ENCODE results near the gene ZCCHC24. TPM values are rescaled to one million over a fixed set of nuclear protein-coding genes. Genes with fewer than 3 reads are reported as not detected.

Gene ZCCHC24
- polyA plus RNA-seq, 3 donors, result 19.5 to 27.9 (median 20.9) TPM

DNA sequence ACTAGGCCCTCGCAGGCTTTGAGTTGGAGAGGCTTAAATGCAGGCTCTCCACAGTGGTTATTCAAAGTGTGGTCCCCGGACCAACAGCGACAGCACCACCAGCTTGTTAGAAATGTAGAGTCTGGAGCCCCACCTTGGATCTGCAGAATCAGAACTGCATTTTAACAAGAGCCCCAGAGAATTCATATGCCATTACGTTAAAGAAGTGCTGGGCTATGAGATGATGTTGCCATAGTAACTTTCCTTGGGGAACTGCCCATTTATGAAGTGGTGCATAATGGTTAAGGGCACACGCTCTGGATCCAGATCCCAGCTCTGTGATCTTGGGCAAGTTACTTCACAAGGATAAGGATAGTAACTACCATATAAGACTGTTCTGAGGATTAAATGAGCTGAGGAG is 48.9 kb downstream of the ZCCHC24 start:
- DNase-seq (ENCODE audit: extremely low read depth in 1 of 11, low read depth in 9 of 11, low spot score in 4 of 11), result no peak

DNA sequence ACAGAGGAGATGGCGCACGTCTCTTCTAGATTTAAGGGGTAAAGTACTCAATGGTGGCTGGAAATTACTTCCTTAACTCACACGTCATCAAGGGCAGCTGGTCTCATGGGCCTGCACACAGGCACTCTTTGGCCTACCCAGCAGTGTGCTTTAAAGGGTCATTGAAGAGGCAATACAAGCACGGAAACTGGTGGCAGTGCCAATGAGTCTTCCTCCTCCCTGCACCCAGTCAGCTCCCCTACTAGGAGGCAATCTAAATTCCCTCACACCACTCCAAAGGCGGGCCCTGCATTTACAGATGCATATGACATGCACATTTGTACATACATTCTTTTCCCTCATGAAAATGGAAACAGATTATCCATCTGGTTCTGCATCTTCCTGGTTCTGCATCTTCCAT is 50.8 kb downstream of the ZCCHC24 start:
- no peak for DNase-seq (ENCODE audit: extremely low read depth in 1 of 11, low read depth in 9 of 11, low spot score in 4 of 11)

DNA sequence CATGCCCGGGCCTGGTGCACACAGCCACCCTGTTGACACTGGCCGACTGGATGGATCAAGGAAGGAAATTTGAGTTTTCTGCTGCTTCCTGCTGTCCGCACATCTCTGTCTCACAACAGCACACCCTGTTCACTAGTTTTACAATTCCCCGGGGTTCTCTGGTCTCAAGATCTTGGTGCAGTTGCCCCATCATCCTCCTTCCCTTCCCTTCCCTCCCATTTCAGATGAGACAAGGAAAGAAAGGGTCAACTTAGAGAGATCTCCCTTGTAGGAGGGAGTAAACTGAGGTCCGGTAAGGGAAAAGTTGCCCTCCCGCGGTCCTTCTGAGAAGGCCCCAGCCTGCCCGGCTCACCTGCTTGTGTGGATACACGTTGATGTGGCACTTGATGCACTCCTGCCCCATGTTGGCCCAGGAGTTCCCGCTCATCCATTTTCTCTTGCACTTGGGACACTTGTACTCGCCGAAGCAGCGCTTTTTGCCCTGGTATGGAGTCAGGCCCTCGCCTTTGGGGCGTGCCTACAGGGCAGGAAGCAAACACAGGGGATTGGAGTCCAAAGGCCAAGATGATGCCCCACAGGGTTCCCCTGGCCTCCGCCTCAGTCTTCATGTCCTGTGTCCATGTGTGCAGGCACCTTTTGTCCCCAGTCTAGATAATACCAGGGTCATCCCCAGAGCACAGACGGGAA is 51.4 kb downstream of the ZCCHC24 start:
- DNase-seq (ENCODE audit: extremely low read depth in 1 of 11, low read depth in 9 of 11, low spot score in 4 of 11), result no peak

DNA sequence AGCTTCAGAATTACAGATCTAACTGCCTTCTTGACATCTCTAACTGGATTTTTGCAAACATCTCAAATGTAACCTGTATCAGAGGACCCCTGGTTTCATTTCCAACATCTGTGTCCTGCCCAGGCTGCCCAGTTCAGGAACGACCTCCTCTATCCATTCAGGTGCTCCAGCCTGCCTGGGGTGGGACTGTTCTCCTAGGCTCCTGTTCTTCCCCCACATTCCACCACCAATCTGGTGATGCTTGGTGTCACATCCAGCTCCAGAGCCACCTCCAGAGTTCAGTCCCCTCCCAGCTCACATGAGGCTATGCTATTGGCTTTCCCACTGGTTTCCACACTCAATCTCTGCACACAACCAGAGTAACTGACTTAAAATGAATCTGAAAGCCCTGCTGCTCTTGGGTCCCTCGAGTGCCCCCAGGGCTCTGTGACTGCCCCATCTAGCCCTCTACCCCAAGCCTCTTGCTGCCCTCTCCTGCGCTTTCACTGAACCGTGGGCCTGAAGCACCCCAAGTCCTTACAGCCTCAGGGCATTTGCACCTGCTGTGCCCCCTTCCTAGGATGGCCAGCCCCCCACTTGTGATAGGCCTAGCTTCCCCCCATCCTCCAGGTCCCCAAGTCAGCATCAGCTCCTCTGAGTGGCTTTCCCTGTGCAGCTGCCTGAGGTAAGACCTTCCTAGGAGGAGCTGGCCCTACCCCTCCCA is 52.1 kb downstream of the ZCCHC24 start:
- no peak for DNase-seq (ENCODE audit: extremely low read depth in 1 of 11, low read depth in 9 of 11, low spot score in 4 of 11)

DNA sequence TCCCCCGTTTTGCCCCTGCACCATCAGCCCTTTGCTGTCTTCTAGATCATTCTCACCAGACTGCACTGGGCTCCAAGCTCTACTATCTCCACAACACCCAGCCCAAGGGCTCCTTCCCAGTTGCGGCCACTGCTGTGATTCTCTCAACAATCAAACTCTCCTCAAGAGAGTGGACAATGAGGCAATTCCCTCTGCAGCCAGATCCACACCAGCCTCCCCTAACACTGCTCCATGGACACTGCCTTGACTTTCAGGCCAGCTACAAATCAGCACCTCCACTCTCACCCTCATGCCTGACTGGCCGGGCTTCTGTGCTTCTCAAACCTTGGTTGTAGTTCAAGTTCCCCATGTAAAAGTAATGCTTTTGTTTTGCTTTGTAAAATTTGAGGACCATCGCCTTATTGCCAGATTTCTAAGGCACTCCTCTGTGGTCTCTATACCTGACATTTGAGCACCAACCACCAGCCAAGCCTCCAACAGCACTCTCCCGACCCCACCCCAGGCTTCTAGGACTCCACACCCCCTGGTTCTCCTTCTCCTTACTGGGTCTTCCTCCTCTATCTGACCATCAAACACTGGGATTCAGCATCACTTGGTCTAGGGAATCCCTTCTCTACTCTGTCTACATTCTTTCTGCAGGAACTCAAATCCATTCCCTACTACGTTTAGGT is 52.8 kb downstream of the ZCCHC24 start:
- no peak for DNase-seq (ENCODE audit: extremely low read depth in 1 of 11, low read depth in 9 of 11, low spot score in 4 of 11)

DNA sequence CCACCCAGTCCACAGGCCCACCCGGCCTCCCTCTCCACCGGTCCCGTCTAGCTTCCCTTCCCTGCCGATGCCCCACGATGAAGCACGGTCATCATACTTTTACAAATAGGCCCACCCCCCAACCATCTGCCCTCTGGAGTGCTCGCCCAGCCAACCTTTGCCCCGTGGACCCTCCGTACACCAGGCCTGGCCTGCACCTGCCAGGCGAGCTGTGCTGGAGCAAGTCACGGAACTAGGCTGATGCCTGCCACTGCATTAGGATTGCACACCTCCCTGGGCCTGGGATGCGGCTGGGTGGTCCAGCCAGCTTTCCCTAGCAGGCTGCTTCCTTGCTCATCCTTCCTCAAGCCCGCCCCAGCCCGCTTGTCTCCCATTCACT is 53.4 kb downstream of the ZCCHC24 start:
- DNase-seq (ENCODE audit: extremely low read depth in 1 of 11, low read depth in 9 of 11, low spot score in 4 of 11), result no peak

DNA sequence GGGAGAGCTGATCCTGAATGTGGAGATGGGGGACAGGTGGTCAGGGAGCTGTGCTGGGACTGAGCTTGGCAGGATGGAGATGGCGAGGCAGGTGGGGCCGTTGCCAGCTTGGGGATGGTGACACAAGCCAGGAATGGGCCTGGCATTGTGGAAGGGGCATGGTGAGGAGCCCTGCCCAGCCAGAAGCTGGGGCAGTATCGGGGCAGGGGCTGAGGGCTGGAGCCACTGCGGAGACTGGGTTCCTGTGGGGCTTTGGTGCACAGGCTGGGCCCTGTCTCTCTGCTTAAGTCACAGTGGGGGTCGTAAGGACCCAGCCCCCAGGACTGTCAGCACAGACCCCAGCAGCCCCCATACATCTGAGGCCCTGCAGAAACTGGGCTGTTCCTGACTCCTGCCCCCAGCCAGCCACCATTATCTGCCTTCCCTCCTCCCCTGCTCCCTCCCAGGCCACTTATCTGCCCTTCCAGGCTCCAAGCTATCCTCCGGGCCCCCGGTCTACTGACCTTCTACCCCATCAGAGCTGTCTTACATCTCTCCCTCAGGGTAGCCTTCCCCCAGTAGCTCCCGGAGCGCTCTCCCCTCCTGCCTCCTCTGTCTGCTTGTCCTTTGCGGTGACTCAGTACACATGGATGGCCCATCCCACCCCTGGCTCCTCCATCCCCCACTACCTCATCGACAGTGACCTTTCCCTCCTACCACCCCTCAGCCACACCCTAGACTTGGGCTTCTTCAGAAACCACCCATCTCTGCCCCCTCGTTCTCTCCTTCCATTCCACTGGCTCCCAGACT is 54.0 kb downstream of the ZCCHC24 start:
- no peak for DNase-seq (ENCODE audit: extremely low read depth in 1 of 11, low read depth in 9 of 11, low spot score in 4 of 11)

DNA sequence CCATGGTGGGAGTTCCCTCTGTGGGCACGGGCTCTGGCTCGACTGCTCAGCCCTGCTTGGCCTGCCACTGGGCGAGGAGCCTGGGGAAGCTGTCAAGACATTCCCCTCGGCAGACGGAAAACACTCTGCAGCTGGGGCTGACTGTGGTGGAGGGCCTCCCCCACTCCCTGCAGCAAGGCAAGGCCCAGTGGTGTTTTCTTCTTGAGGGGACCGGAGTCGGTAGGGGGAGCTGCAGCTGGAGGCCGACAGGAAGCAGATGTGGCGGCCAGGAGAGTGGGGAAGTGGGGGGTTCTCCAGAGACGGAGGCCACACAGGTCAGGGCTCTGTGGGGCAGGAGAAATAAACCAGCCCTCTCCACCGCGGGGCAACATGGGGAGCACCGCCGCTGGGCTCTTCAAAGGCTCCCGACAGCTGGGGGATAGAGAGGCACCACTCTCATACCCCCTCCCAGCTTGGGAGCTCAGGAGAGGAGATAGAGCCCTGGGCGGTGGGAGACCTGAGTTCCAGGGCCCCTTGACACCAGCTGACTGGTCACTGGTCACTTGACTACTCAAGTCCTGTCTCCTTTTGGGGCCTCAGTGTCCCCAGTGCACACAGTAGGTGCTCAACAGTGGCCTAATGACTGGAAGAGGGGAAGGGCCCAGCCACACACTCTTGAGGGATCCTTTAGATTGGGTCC is 54.7 kb downstream of the ZCCHC24 start:
- DNase-seq (ENCODE audit: extremely low read depth in 1 of 11, low read depth in 9 of 11, low spot score in 4 of 11), result no peak

DNA sequence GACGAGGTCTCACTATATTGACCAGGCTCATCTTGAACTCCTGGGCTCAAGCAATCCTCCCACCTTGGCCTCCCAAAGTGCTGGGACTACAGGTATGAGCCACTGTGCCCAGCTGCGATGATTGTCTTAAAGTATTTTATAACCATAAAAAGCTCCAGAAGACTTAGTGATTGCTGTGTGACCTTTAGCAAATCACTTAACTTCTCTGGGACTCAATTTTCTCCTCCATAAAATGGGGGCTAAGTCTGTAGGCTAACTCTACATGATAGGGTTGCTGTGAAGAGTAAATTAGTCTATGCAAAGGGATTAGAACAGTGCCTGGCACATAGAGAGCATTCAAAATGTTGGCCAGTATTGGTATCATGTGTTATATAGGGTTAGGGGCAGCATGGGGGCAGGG is 55.4 kb downstream of the ZCCHC24 start:
- no peak for DNase-seq (ENCODE audit: extremely low read depth in 1 of 11, low read depth in 9 of 11, low spot score in 4 of 11)

DNA sequence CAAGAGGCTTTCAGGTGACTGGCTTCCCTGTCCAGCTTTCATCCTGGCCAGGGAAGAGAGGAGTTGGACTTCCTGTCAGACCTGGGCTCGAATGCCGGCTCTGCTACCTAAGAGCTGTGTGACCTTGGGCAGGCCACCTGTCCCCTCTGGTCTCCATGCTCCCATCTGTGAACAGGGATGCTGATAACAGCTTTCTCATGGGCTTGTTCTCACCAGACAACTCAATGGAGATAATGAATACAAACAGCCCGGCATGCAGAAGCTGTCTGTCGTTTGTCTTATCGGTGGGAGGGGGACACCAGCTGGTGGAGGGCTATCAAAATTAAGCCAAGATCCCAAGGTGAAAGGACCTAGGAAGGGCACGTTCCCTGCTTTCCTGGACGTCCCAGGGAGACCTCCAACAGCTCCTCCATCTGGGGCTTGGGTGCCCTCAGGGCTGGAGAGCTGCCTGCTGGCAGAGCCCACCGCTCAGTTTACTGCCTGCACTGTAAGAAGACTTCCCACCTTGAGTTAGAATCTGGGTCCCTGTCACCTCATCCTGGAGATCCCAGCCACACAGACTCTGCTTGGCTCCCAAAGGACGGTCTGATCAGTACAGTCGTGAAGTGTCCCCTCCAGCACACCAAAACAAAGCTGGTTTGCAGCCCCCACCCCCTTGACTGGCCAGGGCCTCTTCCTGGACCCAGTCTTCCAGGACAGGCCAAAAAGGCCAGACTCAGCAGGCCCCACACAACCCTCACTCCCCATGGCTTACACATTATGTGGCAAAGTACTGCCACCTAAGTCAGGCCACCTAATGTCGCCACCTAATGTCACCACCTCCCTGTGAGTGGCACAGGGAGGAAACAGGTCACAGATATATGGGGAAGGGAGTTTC is 57.2 kb downstream of the ZCCHC24 start:
- DNase-seq (ENCODE audit: extremely low read depth in 1 of 11, low read depth in 9 of 11, low spot score in 4 of 11), result no peak

DNA sequence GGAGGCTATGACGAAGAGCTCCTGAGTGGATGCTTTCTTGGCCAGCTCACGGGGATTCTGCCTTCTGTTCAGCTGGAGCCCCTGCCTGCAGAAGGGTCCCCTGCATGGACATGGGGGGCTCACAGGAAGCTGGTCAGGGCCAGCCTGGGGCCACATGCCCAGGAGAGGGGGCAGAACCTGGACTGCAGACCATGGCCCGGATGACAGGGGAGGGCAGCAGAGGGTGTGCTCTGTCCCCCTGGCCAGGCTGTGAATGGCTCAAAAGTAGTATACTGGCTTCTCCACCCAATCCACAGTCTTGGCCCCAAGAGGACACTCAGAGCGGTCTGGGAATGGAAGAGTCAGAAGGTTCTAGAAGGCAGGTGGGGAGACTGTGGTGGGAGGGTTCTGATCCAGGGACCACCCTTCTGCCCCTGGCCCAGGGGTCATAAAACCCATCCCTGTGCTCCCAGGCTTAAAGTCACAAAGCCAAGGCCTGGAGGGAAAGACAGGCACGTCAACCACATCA is 57.9 kb downstream of the ZCCHC24 start:
- no peak for DNase-seq (ENCODE audit: extremely low read depth in 1 of 11, low read depth in 9 of 11, low spot score in 4 of 11)

DNA sequence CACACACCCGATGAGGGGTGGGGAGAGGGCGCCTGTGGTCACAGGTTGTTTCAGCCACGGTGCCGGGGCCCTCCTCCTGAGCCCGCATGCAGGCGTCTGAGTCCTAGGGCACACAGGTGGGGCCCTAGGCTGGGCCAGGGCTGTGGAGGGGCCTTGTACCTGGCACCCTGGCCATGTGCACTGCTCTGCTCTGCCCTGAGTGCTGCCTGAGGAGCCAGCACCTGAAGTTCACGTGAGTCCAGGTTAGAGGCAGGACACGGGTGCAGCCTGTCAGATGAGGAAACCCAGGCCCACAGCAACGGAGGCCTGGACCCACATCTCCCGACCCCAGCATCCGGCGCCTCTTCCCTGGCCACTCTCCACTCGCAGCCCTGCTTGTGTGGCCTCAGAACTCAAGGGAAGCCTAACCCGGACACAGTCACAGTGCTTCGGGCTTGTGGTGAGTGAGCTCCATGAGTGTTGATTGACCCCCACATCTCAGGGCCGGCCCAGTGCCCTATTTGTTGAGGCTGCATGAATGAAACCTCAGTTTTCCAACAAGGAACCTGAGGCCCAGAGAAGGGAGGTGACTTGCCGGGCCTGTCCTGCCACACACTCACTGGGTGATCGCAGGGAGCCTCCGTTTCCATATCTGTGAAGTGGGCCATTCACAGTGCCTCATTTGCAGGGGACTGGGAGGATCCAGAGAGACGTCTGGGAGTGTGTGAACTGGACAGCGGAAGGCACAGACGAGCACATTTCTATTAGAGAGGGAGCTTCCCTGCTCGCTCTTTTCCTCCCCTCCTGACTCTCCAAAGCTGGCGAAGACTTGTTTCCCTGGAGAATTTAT is 58.6 kb downstream of the ZCCHC24 start:
- DNase-seq (ENCODE audit: extremely low read depth in 1 of 11, low read depth in 9 of 11, low spot score in 4 of 11), result no peak

DNA sequence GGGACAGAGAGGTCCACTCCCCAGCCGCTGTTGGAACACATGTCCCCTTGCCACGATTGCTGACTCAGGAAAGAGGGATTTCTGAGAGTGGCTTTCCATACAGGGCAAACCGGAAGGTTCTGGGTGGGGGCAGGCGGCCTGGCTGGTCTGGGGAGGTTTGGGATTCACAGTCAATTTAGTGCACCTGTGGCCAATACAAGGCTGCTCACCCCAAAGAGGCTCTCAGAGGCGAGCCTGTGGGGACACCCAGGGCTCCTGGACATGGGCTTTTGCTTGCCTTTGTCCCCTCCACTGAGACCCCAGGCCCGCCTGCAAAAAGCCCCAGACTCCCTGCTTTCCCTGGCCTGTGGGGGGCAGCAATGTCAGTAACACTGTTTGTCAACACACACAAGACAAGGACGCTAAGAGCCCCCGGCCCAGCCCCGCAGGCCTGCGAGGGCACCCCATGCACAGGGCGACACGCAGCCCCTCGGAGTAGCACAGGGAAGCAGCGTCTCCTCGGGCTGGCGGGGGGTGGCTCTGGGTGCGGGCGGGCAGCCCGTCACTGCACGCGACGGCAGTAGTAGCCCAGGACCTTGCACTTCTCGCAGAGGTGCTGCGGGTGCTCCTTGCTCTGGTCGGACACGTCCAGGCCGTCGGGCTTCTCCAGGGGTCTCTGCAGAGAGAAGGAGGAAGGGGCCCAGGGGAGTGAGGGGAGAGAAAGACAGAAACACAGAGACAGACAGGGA is 59.5 kb downstream of the ZCCHC24 start:
- no peak for DNase-seq (ENCODE audit: extremely low read depth in 1 of 11, low read depth in 9 of 11, low spot score in 4 of 11)

DNA sequence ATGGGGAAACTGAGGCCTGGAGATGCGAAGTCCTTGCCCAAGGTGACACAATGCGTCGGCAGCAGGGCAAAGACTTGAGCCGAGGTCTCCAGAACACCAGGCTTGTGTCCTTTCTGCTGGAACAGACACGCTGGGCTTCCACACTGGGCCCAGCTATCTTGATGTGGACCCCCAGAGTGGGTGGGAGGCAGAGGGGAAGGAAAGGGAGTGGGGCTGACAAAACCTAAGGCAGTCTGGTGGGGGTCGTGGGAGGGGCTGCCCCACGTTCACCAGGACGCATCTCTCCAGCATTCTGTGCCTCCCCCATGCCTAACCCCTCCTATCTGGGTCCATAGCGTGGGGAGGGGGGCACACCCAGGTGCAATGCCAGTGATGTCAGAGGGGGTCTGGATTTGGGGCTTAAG is 60.0 kb downstream of the ZCCHC24 start:
- DNase-seq (ENCODE audit: extremely low read depth in 1 of 11, low read depth in 9 of 11, low spot score in 4 of 11), result no peak

DNA sequence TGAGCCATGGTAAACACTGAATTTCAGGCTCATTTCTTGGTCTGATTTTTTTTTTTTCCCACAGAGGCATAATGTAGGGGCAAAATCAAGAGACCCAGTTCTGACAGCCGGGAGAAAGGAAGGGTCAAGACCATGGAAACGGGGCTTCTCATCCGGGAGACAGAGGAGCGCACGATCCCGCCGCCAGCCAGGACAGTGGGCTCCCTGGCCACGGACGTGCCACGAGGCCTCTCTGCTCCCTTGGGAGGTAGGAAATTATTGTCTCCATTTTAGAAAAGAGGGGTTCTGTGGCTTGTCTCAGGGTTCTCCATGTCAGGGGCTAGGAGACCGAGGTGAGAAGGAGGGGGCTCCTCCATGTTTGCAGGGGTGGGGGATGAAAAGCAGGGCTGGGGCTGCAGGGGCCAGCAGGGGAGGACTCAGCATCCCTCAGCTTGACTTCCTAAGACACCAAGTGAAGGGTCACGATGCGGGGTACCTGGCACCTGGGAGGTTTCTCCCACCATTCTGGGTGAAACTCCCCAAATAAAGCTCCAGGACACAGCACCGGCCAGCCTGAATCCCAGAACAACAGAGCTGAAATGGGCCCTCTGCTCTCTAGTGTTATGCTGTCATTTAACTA is 60.5 kb downstream of the ZCCHC24 start:
- DNase-seq (ENCODE audit: extremely low read depth in 1 of 11, low read depth in 9 of 11, low spot score in 4 of 11), result no peak

DNA sequence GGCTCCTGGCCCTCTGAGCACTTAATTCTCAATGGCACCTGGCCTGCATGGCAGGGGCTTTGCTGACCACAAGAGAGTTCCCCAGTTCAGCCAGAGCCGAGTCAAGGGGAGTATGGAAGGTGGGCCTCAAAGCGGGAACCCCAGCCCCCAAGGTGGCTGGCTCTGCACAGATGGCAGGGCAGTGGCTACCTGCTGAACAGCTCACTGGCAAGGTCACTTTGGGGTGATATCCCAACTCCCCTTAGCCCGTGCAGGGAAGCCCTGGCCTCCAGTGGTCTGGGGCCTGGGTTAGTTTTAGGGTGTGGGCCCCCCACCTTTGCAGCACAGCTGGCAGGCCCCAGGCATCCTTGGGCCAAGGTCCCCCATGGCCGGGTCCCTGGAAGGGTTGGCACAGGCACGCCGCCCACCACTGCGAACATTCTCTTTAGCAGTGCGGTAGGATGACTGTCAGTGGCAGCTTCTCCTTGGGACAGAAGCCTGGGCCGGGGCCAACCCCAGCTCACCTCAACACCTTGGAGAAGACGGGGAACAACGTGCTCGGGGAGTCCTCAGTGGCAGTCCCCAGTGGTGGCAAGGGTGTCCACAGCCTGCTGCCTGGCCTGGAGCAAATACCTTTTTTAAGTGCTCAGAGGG is 61.3 kb downstream of the ZCCHC24 start:
- DNase-seq (ENCODE audit: extremely low read depth in 1 of 11, low read depth in 9 of 11, low spot score in 4 of 11), result no peak

Measured in renal cortex interstitium (tissue), 11 donors.